Endothelial cell of umbilical vein (primary cell): ENCODE results near the gene TMF1. TPM values are rescaled to one million over a fixed set of nuclear protein-coding genes. Genes with fewer than 3 reads are reported as not detected.

Source experiments
- BruUV-seq: library from RNA; stranded (reverse); fragments of 400-500 nt; replicated peaks from 2 replicates; lab custom pipeline; 2021; lab: Mats Ljungman, UMichigan
- CTCF ChIA-PET: fragments of 300-600, 350-600 bp; sonication (Branson Sonifier 250); formaldehyde crosslinking; loops from one replicate; lab custom pipeline; 2021; ENCODE audit warnings: antibody characterized with exemption, inconsistent platforms; lab: Charles Lee
- POLR2A ChIA-PET: fragments of 300-600, 350-600 bp; sonication (Branson Sonifier 250); formaldehyde crosslinking; loops from one replicate; lab custom pipeline; 2021; ENCODE audit warnings: antibody characterized with exemption, inconsistent platforms; lab: Charles Lee
- DNase-seq: peaks from one replicate; pipeline ENCODE4 v3.0.0-alpha.2; 2011; ENCODE audit warnings: low read depth, low spot score
- FAIRE-seq: peaks from 2 replicates; lab custom pipeline; 2011; peaks lifted over from hg19 to GRCh38; lab: Jason Lieb, UNC
- H2AFZ ChIP-seq: 2 replicates; pipeline ENCODE4 v1.6.0; 2012; ENCODE audit warnings: low read depth, low read length, control low read depth, inconsistent platforms
- H3K27ac ChIP-seq: 2 replicates; pipeline ENCODE4 v1.5.1; 2011; ENCODE audit warnings: low read depth, mild to moderate bottlenecking, control low read depth, low read length, moderate library complexity; ENCODE audit not compliant: insufficient read depth
- H3K27me3 ChIP-seq, 2 experiments: 2 replicates each; pipeline versions ENCODE4 v1.6.0 to v1.6.1; 2011; ENCODE audit warnings: low read length in 2 of 2, mixed read lengths in 1 of 2; ENCODE audit not compliant: control insufficient read depth in 2 of 2, insufficient read depth in 2 of 2
- H3K36me3 ChIP-seq, 2 experiments: 2 replicates in 1 of 2; 3 replicates in 1 of 2; pipeline ENCODE4 v1.5.1; 2011; ENCODE audit warnings: low read length in 2 of 2, mild to moderate bottlenecking in 1 of 2, moderate library complexity in 1 of 2; ENCODE audit not compliant: control insufficient read depth in 2 of 2, insufficient read depth in 2 of 2; ENCODE audit errors: extremely low read depth in 1 of 2
- H3K4me1 ChIP-seq: 3 replicates; pipeline ENCODE4 v1.5.1; 2011; ENCODE audit warnings: mild to moderate bottlenecking, low read length; ENCODE audit not compliant: control insufficient read depth, insufficient read depth; ENCODE audit errors: extremely low read depth
- H3K4me2 ChIP-seq: 2 replicates; pipeline ENCODE4 v1.6.1; 2011; ENCODE audit warnings: low read length, control low read depth, mixed read lengths; ENCODE audit not compliant: insufficient read depth
- H3K4me3 ChIP-seq, 3 experiments: fragments of 200-600 bp in 1 of 3; sonication (generic), shearing (Covaris generic) in 1 of 3; replicated peaks in 1 of 3; 2 replicates each; pipeline ENCODE4 v1.5.1; 2011 to 2016; ENCODE audit warnings: control low read depth in 3 of 3, low read length in 3 of 3, mild to moderate bottlenecking in 2 of 3, inconsistent platforms in 1 of 3, low read depth in 1 of 3, moderate library complexity in 1 of 3; ENCODE audit not compliant: insufficient read depth in 1 of 3
- H3K79me2 ChIP-seq: 2 replicates; pipeline ENCODE4 v1.6.0; 2012; ENCODE audit warnings: low read length, inconsistent platforms; ENCODE audit not compliant: control insufficient read depth, insufficient read depth
- H3K9ac ChIP-seq: replicated peaks from 2 replicates; pipeline ENCODE3; 2011; ENCODE audit warnings: low read length, control low read depth; ENCODE audit not compliant: insufficient read depth; ENCODE audit errors: extremely low read depth
- H3K9me1 ChIP-seq: replicated peaks from 3 replicates; pipeline ENCODE4 v1.6.0; 2011; ENCODE audit warnings: mild to moderate bottlenecking, low read length; ENCODE audit not compliant: control insufficient read depth, insufficient read depth; ENCODE audit errors: extremely low read depth
- H3K9me3 ChIP-seq: replicated peaks from 2 replicates; pipeline ENCODE4 v1.5.1; 2012; ENCODE audit warnings: low read length, inconsistent platforms; ENCODE audit not compliant: control insufficient read depth, insufficient read depth
- H4K20me1 ChIP-seq: replicated peaks from 2 replicates; pipeline ENCODE3; 2011; ENCODE audit warnings: mild to moderate bottlenecking, low read length; ENCODE audit not compliant: control insufficient read depth, insufficient read depth; ENCODE audit errors: extremely low read depth
- CTCF ChIP-seq, 2 donors: IDR thresholded peaks; 1 replicate in 1 of 2; 2 replicates in 1 of 2; pipeline ENCODE4 v1.5.1; 2011; ENCODE audit warnings: low read length in 2 of 2, mild to moderate bottlenecking in 2 of 2, moderate library complexity in 2 of 2, control low read depth in 1 of 2, inconsistent platforms in 1 of 2, low read depth in 1 of 2; ENCODE audit not compliant: insufficient read depth in 1 of 2; ENCODE audit errors: extremely low read depth in 1 of 2
- EZH2 ChIP-seq: IDR thresholded peaks from 2 replicates; pipeline ENCODE4 v1.6.1; 2012; ENCODE audit warnings: borderline replicate concordance, low read depth, mild to moderate bottlenecking, moderate library complexity, low read length, inconsistent platforms; ENCODE audit not compliant: severe bottlenecking
- FOS ChIP-seq: IDR thresholded peaks from 2 replicates; pipeline ENCODE4 v1.6.1; 2011; ENCODE audit warnings: mild to moderate bottlenecking, low read length, moderate library complexity, borderline replicate concordance; ENCODE audit not compliant: insufficient read depth
- GATA2 ChIP-seq: IDR thresholded peaks from 2 replicates; pipeline ENCODE4 v1.7.0; 2011; ENCODE audit warnings: low read depth, mild to moderate bottlenecking, moderate library complexity, mixed read lengths, low read length; ENCODE audit not compliant: insufficient read length, insufficient read depth
- JUN ChIP-seq: IDR thresholded peaks from 2 replicates; pipeline ENCODE4 v1.6.1; 2011; ENCODE audit warnings: borderline replicate concordance, low read depth; ENCODE audit not compliant: insufficient read length, insufficient read depth
- MAX ChIP-seq: IDR thresholded peaks from 2 replicates; pipeline ENCODE4 v1.6.1; 2011; ENCODE audit not compliant: insufficient read depth, insufficient read length
- MYC ChIP-seq: IDR thresholded peaks from one replicate; pipeline ENCODE4 v1.6.1; 2011; ENCODE audit warnings: mild to moderate bottlenecking, low read depth, low read length
- POLR2A ChIP-seq: IDR thresholded peaks from 2 replicates; pipeline ENCODE4 v1.6.1; 2012; ENCODE audit warnings: low read depth, mild to moderate bottlenecking, control low read depth, low read length
- POLR2AphosphoS5 ChIP-seq: IDR thresholded peaks from 2 replicates; pipeline ENCODE4 v1.6.1; 2012; ENCODE audit warnings: low read depth, mild to moderate bottlenecking, control low read depth, low read length, moderate library complexity; ENCODE audit not compliant: insufficient read depth
- dilution Hi-C: fragments of 300-500 bp; cut with MboI; formaldehyde crosslinking; loops from one replicate; pipeline ENCODE4 v1.15.0; 2019; ENCODE audit warnings: low sequenced_read_pairs; ENCODE audit not compliant: extremely low pct_ligation_motif_present
- intact Hi-C: fragments of 100-400 bp; cut with micrococcal nuclease; formaldehyde crosslinking; loops from one replicate; pipeline ENCODE4 v1.10.0; 2022
- polyA plus RNA-seq, 4 experiments: library from polyadenylated mRNA; depleted of rRNA in 3 of 4; stranded (reverse) in 3 of 4; unstranded in 1 of 4; fragments of >200 nt; gene quantifications; 2 replicates each; pipeline versions ENCODE4 v1.2.1 to v1.2.3, GENCODE V29; 2011 to 2012; ENCODE audit warnings: missing spikeins in 1 of 4
- total RNA-seq: library from RNA; stranded (reverse); gene quantifications from 2 replicates; pipeline ENCODE4 v1.2.3, GENCODE V29; 2021

Gene TMF1
- total and polyA plus RNA-seq, 2 donors (not counting 3 experiments of a cell fraction or from before 2014, with no cell fraction given), result 3.7 to 32.7 TPM

GRCh38 chr3:69090021-69090420, 37.9 kb upstream of the TMF1 start:
- TF ChIP-seq MAX (no peak), POLR2A (no peak), POLR2AphosphoS5 (no peak), JUN (peak; percentile 63), GATA2 (no peak), FOS (peak; percentile 71), CTCF (IDR thresholded peaks at IDR 0.05; ENCODE audit: extremely low read depth in 1 of 2, insufficient read depth in 1 of 2, low read depth in 1 of 2, low read length in 2 of 2) (no peak), MYC (no peak), EZH2 (no peak)
- Histone ChIP-seq H3K27ac (peak overlapping the region; percentile 30), H3K4me3 (no peak overlapping the region), H3K9me1 (no peaks in the 10 kb centered on the region), H3K79me2 (peaks cover 90% of the 10 kb centered on the region), H3K4me2 (peak overlapping the region; percentile 74), H3K9me3 (no peaks in the 10 kb centered on the region), H4K20me1 (no peaks in the 10 kb centered on the region), H2AFZ (no peak overlapping the region), H3K9ac (peak overlapping the region; percentile 18), H3K4me1 (peaks cover 76% of the 10 kb centered on the region), H3K27me3 (no peaks in the 10 kb centered on the region), H3K36me3 (peaks cover 0 to 3% of the 10 kb centered on the region in 2 experiments)
- dilution Hi-C loops (no loop called here), intact Hi-C loops (loop anchor here (2.0 kb wide), 1 partner anchor 17 kb away; no protein-coding TSS in a partner anchor)
- DNase-seq, result peak; percentile 86
- ChIA-PET CTCF (interaction anchor here (0.5 to 2.6 kb wide), 4 partner anchors 15 to 71 kb away, joined by 3 to 8 read pairs (median 4); no protein-coding TSS in a partner anchor), POLR2A (interaction anchor here (0.6 kb wide), 1 partner anchor 17 kb away, joined by 6 read pairs; no protein-coding TSS in a partner anchor)
- no TSS peak for BruUV-seq
- FAIRE-seq, result peak; percentile 80
